HepG2 (cell line): Measurements from ENCODE around the gene SLC35F6. TPM values are rescaled to one million over a fixed set of nuclear protein-coding genes. Genes with fewer than 3 reads are reported as not detected.

Experiments
- ELF4 ChIP-seq: sonication (generic); formaldehyde crosslinking; IDR thresholded peaks from 2 replicates; pipeline ENCODE4 v1.5.0; 2020; ENCODE audit warnings: missing genetic modification reagents, mild to moderate bottlenecking, moderate library complexity, borderline replicate concordance
- ETV6 ChIP-seq: sonication (generic); formaldehyde crosslinking; conservative IDR thresholded peaks from 2 replicates; pipeline ENCODE4 v1.4.0; 2020; ENCODE audit warnings: missing genetic modification reagents
- FOXK1 ChIP-seq: sonication (generic); formaldehyde crosslinking; IDR thresholded peaks from 2 replicates; pipeline ENCODE4 v1.4.0; 2020; ENCODE audit warnings: low read depth, missing genetic modification reagents, borderline replicate concordance
- FOXM1 ChIP-seq: sonication (generic); formaldehyde crosslinking; IDR thresholded peaks from 2 replicates; pipeline ENCODE4 v1.5.0; 2020; ENCODE audit warnings: missing genetic modification reagents
- PATZ1 ChIP-seq: sonication (generic); formaldehyde crosslinking; IDR thresholded peaks from 2 replicates; pipeline ENCODE4 v1.4.0; 2020; ENCODE audit warnings: missing genetic modification reagents
- PCBP2 ChIP-seq: fragments of 200-400 bp; formaldehyde crosslinking; optimal IDR thresholded peaks from 2 replicates; pipeline ENCODE3; 2018; ENCODE audit warnings: low read length, low read depth; ENCODE audit not compliant: poor library complexity, severe bottlenecking
- PHF5A ChIP-seq: IDR thresholded peaks from one replicate; pipeline ENCODE4 v1.6.1; 2018; ENCODE audit warnings: low read depth, missing genetic modification reagents; ENCODE audit not compliant: unreplicated experiment
- PRDM4 ChIP-seq: sonication (generic); formaldehyde crosslinking; IDR thresholded peaks from 2 replicates; pipeline ENCODE4 v1.9.0; 2021; ENCODE audit warnings: missing genetic modification reagents, borderline replicate concordance
- REXO4 ChIP-seq: sonication (generic); formaldehyde crosslinking; IDR thresholded peaks from 2 replicates; pipeline ENCODE4 v1.8.0; 2022; ENCODE audit warnings: missing genetic modification reagents, mild to moderate bottlenecking, borderline replicate concordance
- SCMH1 ChIP-seq: sonication (generic); formaldehyde crosslinking; IDR thresholded peaks from 2 replicates; pipeline ENCODE4 v1.9.0; 2021; ENCODE audit warnings: missing genetic modification reagents, mild to moderate bottlenecking, borderline replicate concordance
- SIX1 ChIP-seq: sonication (generic); formaldehyde crosslinking; IDR thresholded peaks from 2 replicates; pipeline ENCODE4 v1.4.0; 2020; ENCODE audit warnings: missing genetic modification reagents, borderline replicate concordance
- SRF ChIP-seq: IDR thresholded peaks from 2 replicates; pipeline ENCODE4 v1.6.1; 2011; ENCODE audit warnings: mild to moderate bottlenecking, low read depth, low read length, moderate library complexity
- ZHX1 ChIP-seq: sonication (generic); formaldehyde crosslinking; IDR thresholded peaks from 2 replicates; pipeline ENCODE4 v1.8.1; 2022; ENCODE audit warnings: low read depth, mild to moderate bottlenecking, missing genetic modification reagents
- ZNF234 ChIP-seq: sonication (generic); formaldehyde crosslinking; conservative IDR thresholded peaks from 2 replicates; pipeline ENCODE4 v1.5.1; 2020; ENCODE audit warnings: mild to moderate bottlenecking, missing genetic modification reagents
- ZNF644 ChIP-seq: IDR thresholded peaks from 2 replicates; pipeline ENCODE4 v1.6.1; 2016; ENCODE audit warnings: low read depth
- ZNF75D ChIP-seq: sonication (generic); formaldehyde crosslinking; IDR thresholded peaks from 2 replicates; pipeline ENCODE4 v1.8.1; 2023; ENCODE audit warnings: missing genetic modification reagents, mild to moderate bottlenecking, borderline replicate concordance
- polyA plus RNA-seq, 8 experiments: library from polyadenylated mRNA; depleted of rRNA in 3 of 8; stranded (reverse) in 7 of 8; unstranded in 1 of 8; fragments of >200 nt; fragmentation: Illumina TruSeq in 4 of 8; extraction: Trizol in 4 of 8; gene quantifications; 2 replicates each; pipeline versions ENCODE4 v1.2.1 to v1.2.3, GENCODE V29; 2011 to 2016; ENCODE audit warnings: low read depth in 4 of 8, missing spikeins in 1 of 8, mixed read lengths in 1 of 8; ENCODE audit not compliant: insufficient read depth in 1 of 8
- total RNA-seq, 5 experiments: library from RNA; depleted of rRNA; stranded (reverse); fragments of >200 nt; fragmentation: Illumina TruSeq; extraction: Trizol; gene quantifications; 2 replicates each; pipeline ENCODE4 v1.2.3, GENCODE V29; 2016; ENCODE audit warnings: low read depth in 1 of 5

The SLC35F6 gene
- total and polyA plus RNA-seq, 2 of the 13 experiments (the other 11 are each of a cell fraction or from before 2014, with no cell fraction given), result 15.2 to 21.2 TPM

GRCh38 chr2:26757873-26758789 lies 6.0 kb upstream of the SLC35F6 start (continued):
- TF ChIP-seq PRDM4 (CRISPR knock-in tag) (no peak), ZHX1 (CRISPR knock-in tag) (no peak), FOXM1 (CRISPR knock-in tag) (no peak), SCMH1 (CRISPR knock-in tag) (no peak), REXO4 (CRISPR knock-in tag) (no peak), SRF (no peak), ZNF75D (no peak), ZNF644 (CRISPR knock-in tag) (peak; percentile 99), ETV6 (CRISPR knock-in tag) (peak; percentile 67; the same call in 1 of the 2 replicates), SIX1 (CRISPR knock-in tag) (no peak; the same call in 1 of the 2 replicates), ELF4 (CRISPR knock-in tag) (no peak), PCBP2 (no peak), ZNF234 (CRISPR knock-in tag) (no peak), FOXK1 (peak; percentile 90), PHF5A (CRISPR knock-in tag) (no peak), PATZ1 (CRISPR knock-in tag) (no peak)
